Psoas muscle (tissue), 8 donors: ENCODE measurements around the gene CSTPP1. TPM values are rescaled to one million over a fixed set of nuclear protein-coding genes. Genes with fewer than 3 reads are reported as not detected.

Experiments
- ATAC-seq, 4 donors: fragments of 200-7000 bp; cut with Tn5 transposase; one replicate each; pipeline ENCODE4 v1.9.1; 2020; ENCODE audit warnings: moderate library complexity in 3 of 4, mild to moderate bottlenecking in 2 of 4
- DNase-seq, 2 donors: peaks; one replicate each; pipeline ENCODE4 v3.0.0-alpha.2; 2020
- H3K27ac ChIP-seq: fragments of 200-600 bp; one replicate; pipeline ENCODE4 v1.8.0; 2022
- H3K27me3 ChIP-seq, 3 donors: fragments of 200-600 bp in 1 of 3; one replicate each; pipeline versions ENCODE4 v1.6.1 to v1.8.0; 2013 to 2022; ENCODE audit warnings: low read length in 2 of 3, mild to moderate bottlenecking in 2 of 3, moderate library complexity in 1 of 3; ENCODE audit not compliant: insufficient read depth in 3 of 3
- H3K36me3 ChIP-seq, 2 donors: fragments of 200-600 bp in 1 of 2; one replicate each; pipeline versions ENCODE4 v1.6.1 to v1.8.0; 2013 to 2022; ENCODE audit warnings: low read depth in 1 of 2, mild to moderate bottlenecking in 1 of 2, moderate library complexity in 1 of 2; ENCODE audit not compliant: insufficient read depth in 1 of 2
- H3K4me1 ChIP-seq: fragments of 200-600 bp; one replicate; pipeline ENCODE4 v1.8.0; 2022
- H3K4me3 ChIP-seq: fragments of 200-600 bp; one replicate; pipeline ENCODE4 v1.8.0; 2022; ENCODE audit warnings: mild to moderate bottlenecking
- H3K9me3 ChIP-seq: fragments of 200-600 bp; one replicate; pipeline ENCODE4 v1.8.0; 2022
- CTCF ChIP-seq: fragments of 200-600 bp; IDR thresholded peaks from one replicate; pipeline ENCODE4 v1.8.0; 2022; ENCODE audit warnings: antibody characterized with exemption
- WGBS, 3 donors: extraction: QIAGEN DNeasy Blood & Tissue Kit; methylation state at CpG; one replicate each; pipeline versions ENCODE4 v1.1.6 to v1.1.7; 2013; 5-methylcytosine and 5-hydroxymethylcytosine counted together
- intact Hi-C, 2 donors: fragments of 100-400 bp; cut with DNase I; formaldehyde crosslinking; loops; one replicate each; pipeline versions ENCODE4 v1.11.0 to v1.14.2; 2022
- polyA plus RNA-seq, 3 donors: library from polyadenylated mRNA; stranded (reverse); fragments of 200-250 nt; gene quantifications; one replicate each; pipeline ENCODE4 v1.2.3, GENCODE V29; 2013
- total RNA-seq, 4 donors: library from RNA; stranded (reverse); fragmentation: NEBNext Ultra II Directional in 2 of 4; extraction: Animal tissue kit (Norgen Biotek cat#: 25700) in 2 of 4; gene quantifications; one replicate each; pipeline versions ENCODE4 v1.2.1 to v1.2.4, GENCODE V29; 2021 to 2023
- donor health status: healthy with polysubstance abuse.
- donor health status: DM: no; HTN: no; CAD: no; lungs with moderate emphysema.
- donor health status: Bipolar disorder and iron deficiency.
- donor health status: healthy.
- donor health status: DM: yes; HTN: yes; CAD: no.
- donor health status: DM: no; HTN: no; CAD: no.
- donor health status: DM: no; HTN: no; CAD: no.
- donor health status: DM: yes; HTN: yes; CAD: no.

The CSTPP1 gene
- total and polyA plus RNA-seq, 7 donors, result 5.1 to 10.0 (median 6.9) TPM

DNA sequence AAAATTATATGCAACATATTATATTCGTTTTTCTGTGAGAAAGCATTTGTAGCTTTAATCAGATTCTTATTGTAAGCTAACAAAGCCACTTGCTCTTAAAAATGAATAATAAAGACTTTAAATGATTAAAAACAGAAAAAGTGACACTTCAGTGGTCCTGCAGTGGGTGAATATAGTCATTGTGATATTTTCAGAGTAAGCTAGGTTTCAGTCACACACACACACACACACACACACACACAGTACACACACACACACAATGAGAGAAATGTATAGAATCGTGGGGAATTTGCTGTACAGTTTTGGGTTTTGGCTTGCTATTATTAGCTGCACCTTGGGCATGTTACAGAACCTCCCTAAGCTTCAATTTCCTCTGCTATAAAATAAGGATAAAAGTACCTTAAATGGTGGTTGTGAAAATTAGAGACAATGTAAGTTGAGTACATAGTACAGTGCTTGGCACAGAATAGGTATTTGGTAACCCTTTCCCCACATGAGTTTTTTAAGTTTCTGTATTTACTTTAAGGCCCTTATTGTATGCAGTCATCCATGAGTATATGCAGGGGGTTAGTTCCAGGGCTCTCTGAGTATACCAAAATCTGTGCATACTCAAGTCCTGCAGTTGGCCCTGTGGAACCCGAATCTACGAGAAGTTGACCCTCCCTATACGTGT lies 39.8 kb downstream of the CSTPP1 start:
- intact Hi-C loops, result no loop called here
- Histone ChIP-seq H3K9me3 (no peaks in the 10 kb centered on the region), H3K27me3 (no peaks in the 10 kb centered on the region), H3K36me3 (no peaks in the 10 kb centered on the region), H3K4me1 (no peaks in the 10 kb centered on the region), H3K27ac (no peak overlapping the region), H3K4me3 (no peak overlapping the region)
- 84 to 87% (median 85%) methylated on average over 5 of the region's 5 CpGs for WGBS, 3 donors
- DNase-seq, result no peak
- ATAC-seq, result no peak
- TF ChIP-seq CTCF, result no peak

GRCh38 chr11:46977038-46977813 lies 40.7 kb downstream of the CSTPP1 start:
- 58 to 71% (median 62%) methylated on average over 7 of the region's 7 CpGs for WGBS, 3 donors
- Histone ChIP-seq H3K9me3 (no peaks in the 10 kb centered on the region), H3K4me3 (no peak overlapping the region), H3K36me3 (no peaks in the 10 kb centered on the region), H3K4me1 (no peaks in the 10 kb centered on the region), H3K27ac (no peak overlapping the region), H3K27me3 (no peaks in the 10 kb centered on the region)
- no peak for TF ChIP-seq CTCF
- intact Hi-C loops, result no loop called here
- ATAC-seq, result no peak
- DNase-seq, result no peak

DNA sequence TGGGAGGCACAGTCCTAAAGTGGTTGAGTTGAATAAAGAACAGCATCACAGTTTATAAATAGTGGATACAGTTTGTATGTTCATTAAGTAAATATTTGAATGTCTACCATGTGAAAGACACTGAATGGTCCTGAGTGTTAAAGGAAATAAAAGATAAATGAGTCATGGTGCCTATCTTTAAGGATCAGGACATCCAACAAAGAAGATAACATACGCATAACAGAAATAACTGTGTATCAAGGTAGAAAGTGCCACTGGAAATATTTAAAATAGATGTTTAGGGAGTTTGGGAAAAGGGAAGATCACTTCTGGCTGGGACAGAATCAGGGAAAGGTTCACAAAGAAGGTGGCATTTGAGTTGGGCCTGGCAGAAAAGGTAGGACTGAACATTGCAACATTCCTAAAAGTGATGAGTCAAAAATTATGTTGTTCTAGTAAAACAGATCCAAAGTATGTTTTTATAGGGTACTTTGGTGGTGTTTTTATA lies 41.5 kb downstream of the CSTPP1 start:
- DNase-seq, result no peak
- intact Hi-C loops, result no loop called here
- Histone ChIP-seq H3K4me3 (no peak overlapping the region), H3K9me3 (no peaks in the 10 kb centered on the region), H3K27me3 (no peaks in the 10 kb centered on the region), H3K36me3 (no peaks in the 10 kb centered on the region), H3K4me1 (no peaks in the 10 kb centered on the region), H3K27ac (no peak overlapping the region)
- TF ChIP-seq CTCF, result no peak
- WGBS, 3 donors, result 97 to 98% (median 97%) methylated on average over 1 of the region's 1 CpG
- ATAC-seq, result no peak

DNA sequence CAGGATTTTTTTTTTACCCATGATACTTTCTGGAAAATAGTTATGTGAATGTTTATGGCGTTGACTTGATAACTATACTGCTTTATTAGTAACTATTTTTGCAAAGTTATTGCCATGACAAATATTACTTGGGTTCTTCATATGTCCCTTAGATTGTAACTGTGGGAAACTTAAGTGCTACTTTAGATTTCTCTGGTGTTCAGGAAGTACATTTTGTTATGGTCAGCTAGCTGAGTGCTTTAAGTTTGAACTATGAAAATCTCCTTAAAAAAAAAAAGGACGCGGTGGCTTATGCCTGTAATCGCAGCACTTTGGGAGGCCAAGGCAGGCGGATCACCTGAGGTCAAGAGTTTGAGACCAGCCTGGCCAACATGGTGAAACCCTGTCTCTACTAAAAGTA lies 42.8 kb downstream of the CSTPP1 start:
- Histone ChIP-seq H3K9me3 (no peaks in the 10 kb centered on the region), H3K27ac (no peak overlapping the region), H3K27me3 (no peaks in the 10 kb centered on the region), H3K4me1 (no peaks in the 10 kb centered on the region), H3K36me3 (no peaks in the 10 kb centered on the region), H3K4me3 (no peak overlapping the region)
- ATAC-seq, result no peak
- intact Hi-C loops, result no loop called here
- WGBS, 3 donors, result 77 to 83% (median 80%) methylated on average over 4 to 5 of the region's 5 CpGs
- DNase-seq, result no peak
- no peak for TF ChIP-seq CTCF
